ENCODE results near the gene XXYLT1. TPM values are rescaled to one million over a fixed set of nuclear protein-coding genes. Genes with fewer than 3 reads are reported as not detected.

Gene XXYLT1
- polyA plus RNA-seq, 2 of the 4 experiments (the other 2 are of a cell fraction) = 11.9 to 12.0 TPM

DNA sequence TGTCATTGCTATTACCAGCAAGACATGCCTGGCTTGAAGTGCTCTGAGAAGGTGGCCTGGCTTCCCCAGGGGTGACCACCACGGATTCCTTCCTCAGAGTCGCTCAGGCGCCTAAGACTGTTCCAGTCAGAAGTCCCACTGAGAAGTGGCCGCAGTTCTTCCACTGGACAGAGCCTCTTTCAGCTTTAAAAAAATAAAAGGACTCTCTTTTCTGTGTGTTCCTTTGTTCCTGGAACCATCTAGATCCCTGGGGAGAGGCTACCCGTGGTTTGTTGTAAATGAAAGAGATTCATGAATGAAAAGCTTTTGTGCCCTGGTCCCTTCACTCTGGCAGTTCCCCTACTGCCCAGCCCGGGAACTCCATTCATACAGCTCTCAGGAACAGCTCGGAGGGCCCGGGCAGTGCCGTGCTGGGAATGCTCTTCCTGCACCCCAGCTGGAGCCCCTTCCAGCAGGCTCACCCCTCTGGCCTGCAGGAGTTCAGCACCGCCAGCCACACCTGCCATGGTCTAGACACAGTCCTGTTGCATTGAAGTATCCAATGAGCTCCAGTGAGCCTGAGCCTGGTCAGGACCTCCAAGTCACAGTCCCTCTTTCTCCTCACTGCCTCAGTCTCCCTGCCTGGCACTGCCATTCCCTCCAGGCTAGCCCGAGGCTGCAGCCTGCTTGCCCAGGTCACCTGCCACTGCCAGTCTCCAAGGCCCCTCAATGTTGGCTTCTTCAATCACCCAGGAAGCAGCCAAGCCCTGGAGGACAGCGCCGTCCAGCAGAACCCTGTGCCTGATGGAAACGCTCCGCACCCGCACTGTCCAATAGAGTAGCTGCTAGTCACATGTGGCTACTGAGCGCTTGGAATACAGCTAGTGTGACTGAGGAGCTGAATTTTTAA is 75.4 kb downstream of the XXYLT1 start (continued):
- TF ChIP-seq, protein P1, sequence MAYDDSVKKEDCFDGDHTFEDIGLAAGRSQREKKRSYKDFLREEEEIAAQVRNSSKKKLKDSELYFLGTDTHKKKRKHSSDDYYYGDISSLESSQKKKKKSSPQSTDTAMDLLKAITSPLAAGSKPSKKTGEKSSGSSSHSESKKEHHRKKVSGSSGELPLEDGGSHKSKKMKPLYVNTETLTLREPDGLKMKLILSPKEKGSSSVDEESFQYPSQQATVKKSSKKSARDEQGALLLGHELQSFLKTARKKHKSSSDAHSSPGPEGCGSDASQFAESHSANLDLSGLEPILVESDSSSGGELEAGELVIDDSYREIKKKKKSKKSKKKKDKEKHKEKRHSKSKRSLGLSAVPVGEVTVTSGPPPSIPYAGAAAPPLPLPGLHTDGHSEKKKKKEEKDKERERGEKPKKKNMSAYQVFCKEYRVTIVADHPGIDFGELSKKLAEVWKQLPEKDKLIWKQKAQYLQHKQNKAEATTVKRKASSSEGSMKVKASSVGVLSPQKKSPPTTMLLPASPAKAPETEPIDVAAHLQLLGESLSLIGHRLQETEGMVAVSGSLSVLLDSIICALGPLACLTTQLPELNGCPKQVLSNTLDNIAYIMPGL (CRISPR knock-in tag; IDR thresholded peaks at IDR 0.05; ENCODE audit: borderline replicate concordance) = no peak

DNA sequence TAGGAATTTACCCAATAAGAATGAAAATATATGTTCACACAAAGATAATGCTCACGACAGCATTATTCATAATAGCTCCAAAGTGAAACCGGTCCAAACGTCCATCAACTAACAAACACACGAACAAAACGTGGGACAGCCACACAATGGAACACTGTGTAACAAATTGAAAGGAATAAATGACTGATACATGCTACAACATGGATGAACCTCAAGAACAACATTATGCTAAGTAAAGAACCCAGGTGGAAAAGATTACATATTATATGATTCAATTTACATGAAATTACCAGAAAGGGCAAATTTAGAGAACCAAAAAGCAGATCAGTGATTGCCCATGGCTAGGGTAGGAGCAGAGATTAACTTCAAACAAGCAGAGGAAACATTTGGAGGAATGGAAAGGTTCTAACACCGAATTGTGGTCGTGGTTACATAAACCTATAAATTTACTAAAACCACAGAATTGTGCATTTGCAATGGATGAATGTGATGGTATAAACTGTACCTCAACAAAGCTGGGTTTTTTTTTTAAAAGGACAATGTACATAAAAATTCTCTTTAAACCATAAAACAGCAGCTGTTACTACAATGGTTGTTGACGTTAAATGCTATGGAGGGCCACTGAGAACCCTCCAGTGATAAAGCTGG is 76.3 kb downstream of the XXYLT1 start:
- H3K27ac ChIP-seq = no peak overlapping the region
- ATAC-seq (no peak), DNase-seq (ENCODE audit: low read depth in 1 of 2, low spot score in 1 of 2) (no peak), FAIRE-seq (no peak)
- POLR2A ChIA-PET = no interaction called here
- H3K4me3 ChIP-seq = no peak overlapping the region
- H3K4me1 ChIP-seq = peaks cover 20% of the 10 kb centered on the region
- TF ChIP-seq RCOR1 (IDR thresholded peaks at IDR 0.05; ENCODE audit: low read depth, low read length) (no peak), HOXB5 (CRISPR knock-in tag; IDR thresholded peaks at IDR 0.05) (no peak), PHF8 (IDR thresholded peaks at IDR 0.05; ENCODE audit: borderline replicate concordance, low read depth) (no peak), POLR2A (IDR thresholded peaks at IDR 0.05; ENCODE audit: low read length) (no peak), CEBPB (IDR thresholded peaks at IDR 0.05) (no peak), FOXS1 (CRISPR knock-in tag; IDR thresholded peaks at IDR 0.05) (no peak), HOXA7 (CRISPR knock-in tag; IDR thresholded peaks at IDR 0.05) (no peak), JUNB (IDR thresholded peaks at IDR 0.05) (no peak), NR3C1 (IDR thresholded peaks at IDR 0.05) (no peak), SMC3 (IDR thresholded peaks at IDR 0.05) (no peak)
- H3K4me2 ChIP-seq = no peak overlapping the region
- WGBS (ENCODE audit: missing lambda C conversion rate) = 89% methylated on average over 8 of the region's 8 CpGs
- H3K9me3 ChIP-seq = peaks cover 23% of the 10 kb centered on the region
- CTCF ChIA-PET = no interaction called here

DNA sequence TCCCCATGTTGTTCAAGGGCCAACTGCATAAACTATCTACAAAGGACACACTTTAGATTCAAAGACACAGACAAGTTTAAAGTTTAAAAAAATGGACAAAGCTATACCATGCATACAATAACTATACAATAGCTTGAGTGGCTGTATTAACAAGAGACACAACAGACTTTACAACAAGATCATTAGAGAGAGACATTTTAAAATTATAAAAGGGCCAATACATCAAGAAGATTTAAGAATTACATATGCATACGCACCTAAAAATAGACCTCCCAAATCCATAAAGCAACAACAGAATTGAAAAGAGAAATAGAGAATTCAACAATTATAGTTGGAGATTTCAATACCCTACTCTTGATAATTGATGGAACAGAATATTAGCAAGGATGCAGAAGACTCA is 79.4 kb downstream of the XXYLT1 start:
- CTCF ChIA-PET = no interaction called here
- no peak for ATAC-seq
- no peak overlapping the region for H3K4me2 ChIP-seq
- H3K4me3 ChIP-seq = no peak overlapping the region
- no peak overlapping the region for H3K27ac ChIP-seq
- DNase-seq (ENCODE audit: low read depth in 1 of 2, low spot score in 1 of 2) = no peak
- 92% methylated on average over 1 of the region's 1 CpG for WGBS (ENCODE audit: missing lambda C conversion rate)
- H3K4me1 ChIP-seq = peaks cover 16% of the 10 kb centered on the region; the same call in 2 of the 3 replicates
- no peak for FAIRE-seq
- POLR2A ChIA-PET = no interaction called here
- peaks cover 23% of the 10 kb centered on the region for H3K9me3 ChIP-seq
- TF ChIP-seq FOXS1 (CRISPR knock-in tag; IDR thresholded peaks at IDR 0.05) = no peak
- no peak for TF ChIP-seq EHF (CRISPR knock-in tag; IDR thresholded peaks at IDR 0.05)
- no peak for TF ChIP-seq SREBF2 (IDR thresholded peaks at IDR 0.05)
- no peak for TF ChIP-seq TFCP2L1 (CRISPR knock-in tag; IDR thresholded peaks at IDR 0.05)
- TF ChIP-seq ZFP36 (IDR thresholded peaks at IDR 0.05; ENCODE audit: borderline replicate concordance, partially characterized antibody) = no peak
- TF ChIP-seq, protein P2, sequence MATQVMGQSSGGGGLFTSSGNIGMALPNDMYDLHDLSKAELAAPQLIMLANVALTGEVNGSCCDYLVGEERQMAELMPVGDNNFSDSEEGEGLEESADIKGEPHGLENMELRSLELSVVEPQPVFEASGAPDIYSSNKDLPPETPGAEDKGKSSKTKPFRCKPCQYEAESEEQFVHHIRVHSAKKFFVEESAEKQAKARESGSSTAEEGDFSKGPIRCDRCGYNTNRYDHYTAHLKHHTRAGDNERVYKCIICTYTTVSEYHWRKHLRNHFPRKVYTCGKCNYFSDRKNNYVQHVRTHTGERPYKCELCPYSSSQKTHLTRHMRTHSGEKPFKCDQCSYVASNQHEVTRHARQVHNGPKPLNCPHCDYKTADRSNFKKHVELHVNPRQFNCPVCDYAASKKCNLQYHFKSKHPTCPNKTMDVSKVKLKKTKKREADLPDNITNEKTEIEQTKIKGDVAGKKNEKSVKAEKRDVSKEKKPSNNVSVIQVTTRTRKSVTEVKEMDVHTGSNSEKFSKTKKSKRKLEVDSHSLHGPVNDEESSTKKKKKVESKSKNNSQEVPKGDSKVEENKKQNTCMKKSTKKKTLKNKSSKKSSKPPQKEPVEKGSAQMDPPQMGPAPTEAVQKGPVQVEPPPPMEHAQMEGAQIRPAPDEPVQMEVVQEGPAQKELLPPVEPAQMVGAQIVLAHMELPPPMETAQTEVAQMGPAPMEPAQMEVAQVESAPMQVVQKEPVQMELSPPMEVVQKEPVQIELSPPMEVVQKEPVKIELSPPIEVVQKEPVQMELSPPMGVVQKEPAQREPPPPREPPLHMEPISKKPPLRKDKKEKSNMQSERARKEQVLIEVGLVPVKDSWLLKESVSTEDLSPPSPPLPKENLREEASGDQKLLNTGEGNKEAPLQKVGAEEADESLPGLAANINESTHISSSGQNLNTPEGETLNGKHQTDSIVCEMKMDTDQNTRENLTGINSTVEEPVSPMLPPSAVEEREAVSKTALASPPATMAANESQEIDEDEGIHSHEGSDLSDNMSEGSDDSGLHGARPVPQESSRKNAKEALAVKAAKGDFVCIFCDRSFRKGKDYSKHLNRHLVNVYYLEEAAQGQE (IDR thresholded peaks at IDR 0.05) = no peak
- TF ChIP-seq, protein P3, sequence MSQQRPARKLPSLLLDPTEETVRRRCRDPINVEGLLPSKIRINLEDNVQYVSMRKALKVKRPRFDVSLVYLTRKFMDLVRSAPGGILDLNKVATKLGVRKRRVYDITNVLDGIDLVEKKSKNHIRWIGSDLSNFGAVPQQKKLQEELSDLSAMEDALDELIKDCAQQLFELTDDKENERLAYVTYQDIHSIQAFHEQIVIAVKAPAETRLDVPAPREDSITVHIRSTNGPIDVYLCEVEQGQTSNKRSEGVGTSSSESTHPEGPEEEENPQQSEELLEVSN (IDR thresholded peaks at IDR 0.05; ENCODE audit: borderline replicate concordance, low read depth) = no peak
- no peak for TF ChIP-seq MAZ (IDR thresholded peaks at IDR 0.05; ENCODE audit: borderline replicate concordance, low read depth, low read length)
- no peak for TF ChIP-seq RCOR1 (IDR thresholded peaks at IDR 0.05; ENCODE audit: low read depth, low read length)
- no peak for TF ChIP-seq HDAC2 (IDR thresholded peaks at IDR 0.05)

Measured in A549 (cell line).